Adipocyte (in vitro differentiated cells): ENCODE results near the gene HABP2.

ENCODE experiments used
- DNase-seq: peaks from one replicate; pipeline ENCODE4 v3.0.0-alpha.2; 2015; ENCODE audit warnings: low read depth
- H3K27me3 ChIP-seq: replicated peaks from 2 replicates; pipeline ENCODE4 v1.7.0; 2013; ENCODE audit warnings: mild to moderate bottlenecking, low read length, moderate library complexity; ENCODE audit not compliant: control insufficient read depth, insufficient read depth
- H3K36me3 ChIP-seq: 2 replicates; pipeline ENCODE4 v1.7.0; 2013; ENCODE audit warnings: low read length, mild to moderate bottlenecking, moderate library complexity; ENCODE audit not compliant: control insufficient read depth, insufficient read depth, severe bottlenecking
- H3K4me1 ChIP-seq: 2 replicates; pipeline ENCODE4 v1.7.0; 2013; ENCODE audit warnings: mild to moderate bottlenecking, low read length, moderate library complexity; ENCODE audit not compliant: control insufficient read depth, insufficient read depth
- H3K4me3 ChIP-seq: 2 replicates; pipeline ENCODE4 v1.7.0; 2013; ENCODE audit warnings: mild to moderate bottlenecking, low read length, moderate library complexity
- H3K9ac ChIP-seq: 2 replicates; pipeline ENCODE4 v1.7.0; 2013; ENCODE audit warnings: mild to moderate bottlenecking, low read length, moderate library complexity
- H3K9me3 ChIP-seq: 2 replicates; pipeline ENCODE4 v1.7.0; 2013; ENCODE audit warnings: mild to moderate bottlenecking, low read length, moderate library complexity; ENCODE audit not compliant: control insufficient read depth

Gene HABP2

DNA sequence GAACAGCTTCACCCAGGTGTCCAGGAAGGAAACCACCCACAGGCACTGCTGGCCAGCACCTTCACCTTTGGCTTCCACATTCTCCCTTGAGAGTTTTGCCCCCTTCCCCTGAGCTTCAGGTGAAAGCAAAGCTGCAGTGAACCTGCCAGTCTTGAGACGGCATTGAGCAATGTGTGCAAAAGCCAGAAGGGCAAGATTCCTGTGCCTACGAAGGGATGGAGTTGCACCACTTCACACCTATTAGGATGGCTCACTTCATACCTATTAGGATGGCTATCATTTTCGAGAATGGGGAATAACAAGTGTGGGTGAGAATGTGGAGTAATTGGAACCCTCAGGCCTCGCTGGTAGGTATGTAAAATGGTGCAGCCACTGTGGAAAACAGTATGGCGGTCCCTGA, 7.2 kb downstream of the HABP2 start:
- Histone ChIP-seq H3K4me1 (peaks cover 5% of the 10 kb centered on the region), H3K9me3 (no peaks in the 10 kb centered on the region), H3K27me3 (peaks cover 5% of the 10 kb centered on the region), H3K36me3 (no peaks in the 10 kb centered on the region), H3K4me3 (no peak overlapping the region), H3K9ac (no peak overlapping the region)
- no peak for DNase-seq

DNA sequence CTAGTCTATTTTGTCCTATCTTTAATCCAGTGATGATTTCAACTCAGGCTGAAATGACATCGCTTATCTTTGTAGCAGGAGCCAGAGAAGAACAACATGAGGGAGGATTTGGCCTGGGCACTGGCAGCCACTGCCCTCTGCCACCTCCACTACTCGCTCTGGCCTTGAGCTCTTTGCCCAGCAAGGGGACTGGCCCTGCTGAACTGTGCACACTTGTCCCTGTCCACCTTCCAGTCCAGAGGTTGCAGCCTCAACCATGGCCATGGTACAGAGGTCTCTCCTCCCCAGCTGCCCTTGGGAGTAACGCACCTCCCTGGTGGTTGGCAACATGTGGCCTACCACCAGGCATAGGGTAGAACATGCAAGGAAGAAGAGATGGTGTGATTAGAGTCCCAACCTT, 8.4 kb downstream of the HABP2 start:
- no peak for DNase-seq
- no peak overlapping the region for H3K9ac ChIP-seq
- no peaks in the 10 kb centered on the region for H3K9me3 ChIP-seq
- no peak overlapping the region for H3K4me3 ChIP-seq
- no peaks in the 10 kb centered on the region for H3K36me3 ChIP-seq
- peaks cover 14% of the 10 kb centered on the region for H3K4me1 ChIP-seq
- peaks cover 5% of the 10 kb centered on the region for H3K27me3 ChIP-seq

DNA sequence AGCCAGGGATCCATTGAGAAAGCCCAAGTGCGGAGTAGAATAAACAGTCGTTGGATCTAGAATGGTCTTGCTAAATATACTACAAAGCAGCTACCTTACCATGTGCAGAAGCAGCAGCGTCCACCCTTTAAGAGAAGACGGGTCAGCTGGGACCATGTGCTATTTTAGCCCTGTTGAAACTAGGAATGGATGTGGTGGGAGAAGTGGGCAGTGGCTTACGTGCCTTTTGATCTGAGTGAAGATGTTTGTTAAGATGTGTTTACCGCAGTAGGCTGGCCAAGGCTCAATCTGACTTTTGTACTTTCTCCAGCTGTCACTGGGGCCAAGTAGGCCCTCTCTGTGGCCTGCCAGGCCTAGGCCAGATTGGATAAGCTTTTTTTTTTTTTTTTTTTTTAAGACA, 9.2 kb downstream of the HABP2 start:
- Histone ChIP-seq H3K36me3 (no peaks in the 10 kb centered on the region), H3K9me3 (no peaks in the 10 kb centered on the region), H3K4me1 (peaks cover 14% of the 10 kb centered on the region), H3K27me3 (peaks cover 5% of the 10 kb centered on the region), H3K4me3 (no peak overlapping the region), H3K9ac (no peak overlapping the region)
- no peak for DNase-seq

DNA sequence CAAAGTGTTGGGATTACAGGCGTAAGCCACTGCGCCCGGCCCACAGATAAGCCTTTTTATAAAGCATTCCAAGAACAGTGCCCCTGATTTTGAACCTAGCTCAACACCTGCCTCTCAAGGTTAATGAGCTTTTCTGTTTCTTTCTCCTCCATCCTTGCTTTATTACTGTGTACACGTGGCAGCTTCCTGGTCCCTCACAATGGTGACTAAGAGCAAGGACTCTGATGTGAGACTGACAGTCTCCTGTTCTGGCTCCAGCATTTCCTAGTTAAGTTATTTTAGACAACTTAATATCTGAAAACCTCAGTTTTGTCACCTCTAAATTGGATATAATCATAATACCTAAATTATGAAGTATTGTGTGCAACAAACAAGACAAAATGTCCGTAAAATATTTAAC, 9.9 kb downstream of the HABP2 start:
- Histone ChIP-seq H3K36me3 (no peaks in the 10 kb centered on the region), H3K9me3 (no peaks in the 10 kb centered on the region), H3K9ac (peak overlapping the region; percentile 75), H3K27me3 (peaks cover 5% of the 10 kb centered on the region), H3K4me1 (peaks cover 14% of the 10 kb centered on the region), H3K4me3 (no peak overlapping the region)
- DNase-seq = no peak

DNA sequence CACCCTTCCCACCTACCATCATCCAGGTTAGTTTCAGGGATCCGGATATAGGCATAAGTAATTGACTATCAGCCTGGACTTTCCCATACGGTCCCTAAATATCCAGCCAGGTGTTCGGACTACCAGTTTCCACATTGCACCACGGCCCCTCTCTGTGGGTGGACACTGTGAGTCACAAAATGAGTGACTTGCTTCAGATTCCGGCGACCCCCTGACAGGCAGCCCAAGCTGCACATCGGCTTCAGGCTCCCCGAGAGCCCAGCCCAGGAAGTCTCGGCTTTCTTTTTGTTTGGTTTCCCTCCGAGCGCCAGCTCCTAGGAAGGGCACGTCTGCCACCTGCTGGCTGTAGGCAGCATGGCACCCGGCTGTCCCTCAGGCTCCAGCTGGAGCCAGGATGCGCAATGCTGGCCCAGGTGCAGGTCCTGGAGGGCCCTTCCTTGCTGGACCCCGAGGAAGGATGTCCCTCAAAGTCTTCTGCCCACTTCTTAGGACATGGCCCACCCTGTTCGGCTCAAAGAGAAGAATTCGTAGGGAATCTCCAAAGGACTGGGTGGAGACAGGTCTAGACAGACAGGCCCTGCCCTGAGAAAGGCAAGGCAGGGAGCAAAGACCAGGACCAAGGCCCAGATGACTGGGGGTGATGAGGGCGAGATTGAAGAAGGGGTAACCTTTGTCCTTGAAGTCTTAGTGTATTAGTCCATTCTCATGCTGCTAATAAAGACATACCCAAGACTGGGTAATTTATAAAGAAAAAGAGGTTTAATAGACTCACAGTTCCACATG, 10.6 kb downstream of the HABP2 start:
- peak overlapping the region; percentile 77 for H3K4me3 ChIP-seq
- peak; percentile 91 for DNase-seq

DNA sequence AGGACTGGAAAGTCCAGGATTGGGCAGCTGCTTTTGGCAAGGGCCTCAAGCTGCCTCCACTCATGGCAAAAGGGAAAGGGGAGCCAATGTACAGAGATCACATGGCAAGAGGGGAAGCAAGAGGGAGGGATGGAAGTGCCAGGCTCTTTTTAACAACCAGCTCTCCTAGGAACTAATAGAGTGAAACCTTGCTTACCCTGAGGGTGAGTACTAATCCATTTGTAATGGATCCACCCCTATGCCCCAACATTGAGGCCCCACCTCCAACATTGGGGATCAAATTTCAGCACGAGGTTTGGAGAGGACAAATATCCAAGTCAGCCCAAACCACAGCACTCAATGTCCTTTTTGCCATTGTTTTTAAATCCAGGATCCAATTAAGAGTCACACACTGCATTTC, 12.5 kb downstream of the HABP2 start:
- H3K27me3 ChIP-seq = no peaks in the 10 kb centered on the region
- no peak overlapping the region for H3K9ac ChIP-seq
- DNase-seq = peak; percentile 32
- H3K9me3 ChIP-seq = no peaks in the 10 kb centered on the region
- H3K36me3 ChIP-seq = no peaks in the 10 kb centered on the region
- peaks cover 28% of the 10 kb centered on the region for H3K4me1 ChIP-seq
- H3K4me3 ChIP-seq = no peak overlapping the region

More for the DNA sequence above, 10.6 kb downstream of the HABP2 start:
- peak overlapping the region; percentile 75 for H3K9ac ChIP-seq
- H3K27me3 ChIP-seq = peaks cover 1% of the 10 kb centered on the region
- H3K36me3 ChIP-seq = no peaks in the 10 kb centered on the region
- no peaks in the 10 kb centered on the region for H3K9me3 ChIP-seq
- H3K4me1 ChIP-seq = peaks cover 14% of the 10 kb centered on the region

DNA sequence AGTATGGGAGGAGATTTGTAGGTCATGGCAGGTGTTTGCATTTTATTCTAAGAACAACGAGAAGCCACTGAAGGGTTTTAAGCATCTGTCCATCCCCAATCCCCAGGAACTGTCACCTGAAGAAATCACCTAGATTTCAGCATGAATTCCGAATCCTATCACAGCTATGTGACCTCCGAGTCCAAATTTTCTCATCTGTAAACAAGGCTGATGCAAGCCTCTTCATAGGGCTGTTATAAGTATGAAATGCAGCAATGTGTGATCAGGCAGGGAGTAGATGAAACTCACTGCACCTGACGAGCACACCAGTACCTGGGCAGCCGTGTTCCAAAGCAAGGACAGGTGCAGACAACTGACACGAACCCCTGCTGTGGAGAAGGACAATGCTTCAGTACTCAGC, 14.0 kb downstream of the HABP2 start:
- Histone ChIP-seq H3K4me3 (no peak overlapping the region), H3K36me3 (no peaks in the 10 kb centered on the region), H3K4me1 (peaks cover 32% of the 10 kb centered on the region), H3K9me3 (peaks cover 10% of the 10 kb centered on the region), H3K9ac (no peak overlapping the region), H3K27me3 (no peaks in the 10 kb centered on the region)
- DNase-seq = no peak

DNA sequence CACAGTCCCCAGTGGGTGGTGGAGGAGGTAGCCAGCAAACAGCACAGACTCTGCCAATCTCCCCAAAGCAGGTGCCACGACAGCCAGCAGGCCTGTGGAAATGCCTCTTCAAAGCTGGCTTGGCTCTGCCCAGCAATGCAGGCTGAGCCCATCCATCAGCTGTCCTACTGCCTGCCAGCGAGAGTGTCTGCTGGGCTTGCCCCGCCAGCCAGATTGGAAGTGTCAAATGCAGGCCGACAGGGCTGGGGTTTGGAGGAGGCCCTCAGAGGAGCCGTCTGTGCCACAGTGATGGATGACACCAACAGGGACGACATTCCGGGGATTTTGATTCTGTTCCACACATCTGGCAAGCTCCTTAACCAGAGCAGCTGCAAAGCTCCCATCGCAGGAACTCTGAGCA, 16.7 kb downstream of the HABP2 start:
- no peak for DNase-seq
- Histone ChIP-seq H3K27me3 (peaks cover 4% of the 10 kb centered on the region), H3K9me3 (peaks cover 26% of the 10 kb centered on the region), H3K4me3 (no peak overlapping the region), H3K36me3 (no peaks in the 10 kb centered on the region), H3K9ac (peak overlapping the region; percentile 50), H3K4me1 (peaks cover 27% of the 10 kb centered on the region)

DNA sequence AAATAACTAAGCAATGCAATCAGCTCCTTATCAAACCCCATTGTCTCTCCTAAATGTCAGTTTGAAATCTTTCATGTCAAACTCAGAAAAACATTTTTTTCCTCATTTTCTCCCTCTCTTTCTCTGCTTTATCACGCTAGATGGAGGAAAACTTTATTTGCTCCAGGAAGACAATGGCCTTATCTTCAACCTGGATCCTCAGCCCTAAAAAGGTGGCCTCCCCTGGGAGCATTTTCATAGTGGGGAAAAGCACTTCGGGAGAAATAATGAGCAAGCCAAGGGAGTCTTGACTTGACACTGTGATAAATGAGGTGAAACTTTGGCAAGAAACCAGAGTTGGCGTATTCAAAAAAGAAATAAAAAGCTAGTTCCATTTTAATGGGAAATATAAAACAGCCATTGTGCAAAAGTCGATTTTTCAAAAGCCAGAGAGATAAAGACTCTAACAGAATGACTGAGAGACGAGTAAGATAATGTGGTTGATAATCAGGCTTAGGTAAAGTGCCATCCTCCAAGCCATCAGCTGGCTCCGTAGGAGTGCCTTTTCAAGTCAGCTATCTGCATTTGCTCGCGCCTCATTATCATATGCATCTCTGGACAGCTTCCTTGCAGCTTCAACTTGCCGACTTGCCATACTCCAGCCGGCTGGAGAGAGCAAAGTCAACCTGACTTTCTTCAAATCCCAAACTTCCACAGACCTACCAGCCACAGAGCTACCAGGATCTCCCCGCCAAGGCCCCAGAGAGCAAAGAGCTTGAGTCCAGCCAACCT, 19.9 kb downstream of the HABP2 start:
- H3K9me3 ChIP-seq = peaks cover 26% of the 10 kb centered on the region
- peaks cover 18% of the 10 kb centered on the region for H3K4me1 ChIP-seq
- no peak for DNase-seq
- H3K9ac ChIP-seq = no peak overlapping the region
- H3K36me3 ChIP-seq = no peaks in the 10 kb centered on the region
- peaks cover 21% of the 10 kb centered on the region for H3K27me3 ChIP-seq
- no peak overlapping the region for H3K4me3 ChIP-seq

DNA sequence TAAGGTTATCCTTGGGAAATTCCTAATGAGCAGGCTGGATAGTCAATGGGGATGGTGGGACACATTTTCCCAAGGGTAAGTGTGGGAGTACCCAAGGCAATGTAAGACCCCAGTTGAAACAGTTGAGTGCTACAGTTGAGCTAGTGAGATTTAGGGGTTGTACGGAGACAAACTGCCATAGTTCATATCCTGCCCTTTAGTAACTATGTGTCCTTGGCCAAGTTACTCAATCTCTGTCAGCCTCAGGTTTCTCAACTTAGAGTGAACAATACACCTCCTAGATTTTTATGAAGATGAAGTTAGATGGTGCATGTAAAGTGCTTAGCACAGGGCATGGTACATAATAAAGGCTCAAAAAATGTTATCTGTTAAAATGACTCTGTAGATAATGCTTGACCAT, 20.5 kb downstream of the HABP2 start:
- H3K9ac ChIP-seq = no peak overlapping the region
- H3K4me3 ChIP-seq = no peak overlapping the region
- peaks cover 18% of the 10 kb centered on the region for H3K4me1 ChIP-seq
- peaks cover 27% of the 10 kb centered on the region for H3K27me3 ChIP-seq
- H3K36me3 ChIP-seq = no peaks in the 10 kb centered on the region
- no peak for DNase-seq
- H3K9me3 ChIP-seq = peaks cover 26% of the 10 kb centered on the region

DNA sequence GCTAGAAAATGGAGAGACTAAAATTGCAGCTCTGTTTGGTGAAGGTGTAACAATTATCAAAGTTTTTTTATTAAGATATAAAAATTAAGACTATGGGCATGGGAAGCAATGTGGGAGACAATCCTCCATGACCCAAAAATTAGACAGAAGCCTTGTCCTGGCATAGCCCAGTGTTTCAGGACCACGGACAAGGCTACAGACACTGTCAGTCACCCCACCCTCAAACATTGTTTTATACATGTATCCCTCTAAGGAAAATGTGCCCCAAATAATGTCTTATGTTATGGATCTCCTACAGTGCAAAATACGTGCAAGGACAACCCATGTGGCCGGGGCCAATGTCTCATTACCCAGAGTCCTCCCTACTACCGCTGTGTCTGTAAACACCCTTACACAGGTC, 24.0 kb downstream of the HABP2 start:
- Histone ChIP-seq H3K4me1 (no peaks in the 10 kb centered on the region), H3K27me3 (peaks cover 45% of the 10 kb centered on the region), H3K9ac (no peak overlapping the region), H3K4me3 (no peak overlapping the region), H3K36me3 (no peaks in the 10 kb centered on the region), H3K9me3 (peaks cover 16% of the 10 kb centered on the region)
- peak; percentile 56 for DNase-seq
